ENCODE measurements around the gene ZNF69. TPM values are rescaled to one million over a fixed set of nuclear protein-coding genes. Genes with fewer than 3 reads are reported as not detected.
"Not testable (repeated sequence)": the region's sequence is repeated elsewhere in the genome, so short reads cannot be mapped to it uniquely, and the experiment has no call there.

Gene ZNF69
- total RNA-seq, 1 donor from 2014 or later, result 29.6 TPM

GRCh38 chr19:11924886-11925650 lies 37.5 kb downstream of the ZNF69 start, which contains the start of gene ZNF700:
TSS of gene ZNF700 (plus strand) at chr19:11925107. CDS start at chr19:11925211, 104 bp downstream.
- TF ChIP-seq CTCF (IDR thresholded peaks at IDR 0.05; ENCODE audit: partially characterized antibody, unreplicated experiment), result no peak
- DNase-seq, result peak; percentile 94
- no peaks in the 10 kb centered on the region for H3K36me3 Mint-ChIP-seq (ENCODE audit: unreplicated experiment)
- H3K4me1 Mint-ChIP-seq (ENCODE audit: low read depth, unreplicated experiment), result peaks cover 14% of the 10 kb centered on the region
- H3K4me3 Mint-ChIP-seq (ENCODE audit: unreplicated experiment), result peak within 1 kb of the TSS; percentile 98
- peak within 1 kb of the TSS; percentile 99 for H3K27ac Mint-ChIP-seq (ENCODE audit: unreplicated experiment)
- peaks cover 13% of the 10 kb centered on the region for H3K27me3 Mint-ChIP-seq (ENCODE audit: unreplicated experiment)
- peaks cover 19% of the 10 kb centered on the region for H3K9me3 Mint-ChIP-seq (ENCODE audit: unreplicated experiment)

GRCh38 chr19:11925651-11926187 lies 38.1 kb downstream of the ZNF69 start:
- Mint-ChIP-seq H3K4me3 (ENCODE audit: unreplicated experiment) (peak overlapping the region; percentile 89), H3K9me3 (ENCODE audit: unreplicated experiment) (peaks cover 19% of the 10 kb centered on the region)

GRCh38 chr19:11927227-11927626 lies 39.6 kb downstream of the ZNF69 start:
- Mint-ChIP-seq H3K4me3 (ENCODE audit: unreplicated experiment) (no peak overlapping the region), H3K36me3 (ENCODE audit: unreplicated experiment) (peaks cover 6% of the 10 kb centered on the region), H3K27me3 (ENCODE audit: unreplicated experiment) (peaks cover 13% of the 10 kb centered on the region), H3K4me1 (ENCODE audit: low read depth, unreplicated experiment) (peaks cover 14% of the 10 kb centered on the region), H3K27ac (ENCODE audit: unreplicated experiment) (no peak overlapping the region), H3K9me3 (ENCODE audit: unreplicated experiment) (peaks cover 19% of the 10 kb centered on the region)
- TF ChIP-seq CTCF (IDR thresholded peaks at IDR 0.05; ENCODE audit: partially characterized antibody, unreplicated experiment), result no peak
- no peak for DNase-seq

More at GRCh38 chr19:11925651-11926187, 38.1 kb downstream of the ZNF69 start:
- H3K36me3 Mint-ChIP-seq (ENCODE audit: unreplicated experiment); DNase-seq: not testable (repeated sequence)
- peaks cover 14% of the 10 kb centered on the region for H3K4me1 Mint-ChIP-seq (ENCODE audit: low read depth, unreplicated experiment)
- peaks cover 13% of the 10 kb centered on the region for H3K27me3 Mint-ChIP-seq (ENCODE audit: unreplicated experiment)
- peak overlapping the region; percentile 87 for H3K27ac Mint-ChIP-seq (ENCODE audit: unreplicated experiment)

GRCh38 chr19:11931051-11931450 lies 43.5 kb downstream of the ZNF69 start:
- H3K36me3 Mint-ChIP-seq (ENCODE audit: unreplicated experiment), result peaks cover 11% of the 10 kb centered on the region
- no peak overlapping the region for H3K4me3 Mint-ChIP-seq (ENCODE audit: unreplicated experiment)
- peaks cover 5% of the 10 kb centered on the region for H3K27me3 Mint-ChIP-seq (ENCODE audit: unreplicated experiment)
- H3K4me1 Mint-ChIP-seq (ENCODE audit: low read depth, unreplicated experiment), result peaks cover under 1% of the 10 kb centered on the region
- no peak for TF ChIP-seq CTCF (IDR thresholded peaks at IDR 0.05; ENCODE audit: partially characterized antibody, unreplicated experiment)
- no peak overlapping the region for H3K27ac Mint-ChIP-seq (ENCODE audit: unreplicated experiment)
- H3K9me3 Mint-ChIP-seq (ENCODE audit: unreplicated experiment), result peaks cover 2% of the 10 kb centered on the region
- DNase-seq, result no peak

- TF ChIP-seq CTCF (IDR thresholded peaks at IDR 0.05; ENCODE audit: partially characterized antibody, unreplicated experiment), result no peak
- no peaks in the 10 kb centered on the region for H3K4me1 Mint-ChIP-seq (ENCODE audit: low read depth, unreplicated experiment)
- H3K27me3 Mint-ChIP-seq (ENCODE audit: unreplicated experiment), result peaks cover 5% of the 10 kb centered on the region
- no peak overlapping the region for H3K27ac Mint-ChIP-seq (ENCODE audit: unreplicated experiment)
- peaks cover 11% of the 10 kb centered on the region for H3K36me3 Mint-ChIP-seq (ENCODE audit: unreplicated experiment)
- DNase-seq, result no peak
- peaks cover 2% of the 10 kb centered on the region for H3K9me3 Mint-ChIP-seq (ENCODE audit: unreplicated experiment)
- no peak overlapping the region for H3K4me3 Mint-ChIP-seq (ENCODE audit: unreplicated experiment)
Measured at GRCh38 chr19:11931513-11931912, 43.9 kb downstream of the ZNF69 start.

GRCh38 chr19:11935829-11936228 lies 48.2 kb downstream of the ZNF69 start:
- H3K36me3 Mint-ChIP-seq (ENCODE audit: unreplicated experiment), result peaks cover 29% of the 10 kb centered on the region
- H3K4me1 Mint-ChIP-seq (ENCODE audit: low read depth, unreplicated experiment); H3K4me3 Mint-ChIP-seq (ENCODE audit: unreplicated experiment); H3K27ac Mint-ChIP-seq (ENCODE audit: unreplicated experiment); H3K9me3 Mint-ChIP-seq (ENCODE audit: unreplicated experiment); H3K27me3 Mint-ChIP-seq (ENCODE audit: unreplicated experiment); DNase-seq: not testable (repeated sequence)

GRCh38 chr19:11938383-11938782 lies 50.8 kb downstream of the ZNF69 start:
- peaks cover 37% of the 10 kb centered on the region for H3K36me3 Mint-ChIP-seq (ENCODE audit: unreplicated experiment)
- not testable (repeated sequence) for H3K4me1 Mint-ChIP-seq (ENCODE audit: low read depth, unreplicated experiment); DNase-seq; H3K27ac Mint-ChIP-seq (ENCODE audit: unreplicated experiment); H3K27me3 Mint-ChIP-seq (ENCODE audit: unreplicated experiment)
- H3K9me3 Mint-ChIP-seq (ENCODE audit: unreplicated experiment), result peaks cover 21% of the 10 kb centered on the region
- peak overlapping the region; percentile 38 for H3K4me3 Mint-ChIP-seq (ENCODE audit: unreplicated experiment)

GRCh38 chr19:11941361-11941887 lies 53.8 kb downstream of the ZNF69 start:
- not testable (repeated sequence) for H3K27ac Mint-ChIP-seq (ENCODE audit: unreplicated experiment); DNase-seq; H3K27me3 Mint-ChIP-seq (ENCODE audit: unreplicated experiment); H3K4me3 Mint-ChIP-seq (ENCODE audit: unreplicated experiment); H3K4me1 Mint-ChIP-seq (ENCODE audit: low read depth, unreplicated experiment)
- peaks cover 30% of the 10 kb centered on the region for H3K9me3 Mint-ChIP-seq (ENCODE audit: unreplicated experiment)
- peaks cover 60% of the 10 kb centered on the region for H3K36me3 Mint-ChIP-seq (ENCODE audit: unreplicated experiment)
